ENCODE measurements around the gene CCRL2. TPM values are rescaled to one million over a fixed set of nuclear protein-coding genes. Genes with fewer than 3 reads are reported as not detected.
A peak's percentile ranks its signal among the peaks of the same experiment; 100 is the strongest.

Gene CCRL2
- total and polyA plus RNA-seq, 9 of the 15 experiments (the other 6 are each of a cell fraction or from before 2014, with no cell fraction given), result 3.4 to 5.7 (median 4.0) TPM

DNA sequence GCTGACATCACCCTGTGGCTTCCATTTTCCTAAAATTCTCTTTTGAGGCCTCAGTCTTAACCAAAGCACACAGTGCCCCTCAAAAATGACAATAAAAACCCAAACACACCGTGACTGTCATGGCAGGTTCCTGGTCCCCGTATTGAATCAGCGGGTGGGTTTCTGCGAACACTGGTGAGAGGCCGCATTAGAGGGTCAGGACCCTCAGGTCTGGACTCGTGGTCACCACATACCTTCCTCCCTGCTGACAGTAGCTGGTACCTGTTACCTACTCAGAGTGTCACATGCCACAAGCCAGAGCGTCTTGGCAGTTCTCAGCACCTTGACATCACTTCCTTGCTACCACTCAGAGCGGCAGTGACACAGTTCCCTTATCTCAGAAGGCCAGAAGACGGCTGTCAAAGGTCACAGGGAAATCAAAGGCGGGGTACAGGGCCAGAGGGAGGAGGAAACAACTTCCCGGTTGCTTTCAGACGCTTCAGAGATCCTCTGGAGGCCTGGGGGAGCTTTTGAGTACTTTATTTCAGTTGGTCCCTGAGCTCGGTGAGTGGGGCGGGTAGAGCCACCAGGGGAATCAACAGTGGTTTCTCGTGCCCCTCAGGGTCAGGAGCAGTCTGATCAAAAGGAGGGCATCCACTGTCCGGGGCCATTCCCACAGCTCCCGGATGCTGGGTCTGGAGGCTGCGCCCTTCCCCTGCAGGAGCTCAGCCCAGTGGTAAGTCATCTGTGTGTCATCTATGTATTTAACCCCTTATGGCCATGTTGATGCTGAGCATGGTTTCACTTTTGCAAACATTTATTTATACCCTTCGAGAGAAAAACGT is at the start of gene CCRL2, which contains the start of gene CCR5AS (continued):
- TF ChIP-seq, protein P1, sequence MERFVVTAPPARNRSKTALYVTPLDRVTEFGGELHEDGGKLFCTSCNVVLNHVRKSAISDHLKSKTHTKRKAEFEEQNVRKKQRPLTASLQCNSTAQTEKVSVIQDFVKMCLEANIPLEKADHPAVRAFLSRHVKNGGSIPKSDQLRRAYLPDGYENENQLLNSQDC (CRISPR knock-in tag; IDR thresholded peaks at IDR 0.05), result no peak
- TF ChIP-seq PURB (CRISPR knock-in tag; IDR thresholded peaks at IDR 0.05; ENCODE audit: low read depth), result no peak
- peak; percentile 84 for TF ChIP-seq CCNT2 (IDR thresholded peaks at IDR 0.05; ENCODE audit: borderline replicate concordance, extremely low read depth, insufficient read length, low read depth, low read length)
- TF ChIP-seq, protein P2, sequence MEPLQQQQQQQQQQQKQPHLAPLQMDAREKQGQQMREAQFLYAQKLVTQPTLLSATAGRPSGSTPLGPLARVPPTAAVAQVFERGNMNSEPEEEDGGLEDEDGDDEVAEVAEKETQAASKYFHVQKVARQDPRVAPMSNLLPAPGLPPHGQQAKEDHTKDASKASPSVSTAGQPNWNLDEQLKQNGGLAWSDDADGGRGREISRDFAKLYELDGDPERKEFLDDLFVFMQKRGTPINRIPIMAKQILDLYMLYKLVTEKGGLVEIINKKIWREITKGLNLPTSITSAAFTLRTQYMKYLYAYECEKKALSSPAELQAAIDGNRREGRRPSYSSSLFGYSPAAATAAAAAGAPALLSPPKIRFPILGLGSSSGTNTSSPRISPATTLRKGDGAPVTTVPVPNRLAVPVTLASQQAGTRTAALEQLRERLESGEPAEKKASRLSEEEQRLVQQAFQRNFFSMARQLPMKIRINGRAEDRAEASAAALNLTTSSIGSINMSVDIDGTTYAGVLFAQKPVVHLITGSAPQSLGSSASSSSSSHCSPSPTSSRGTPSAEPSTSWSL (CRISPR knock-in tag; IDR thresholded peaks at IDR 0.05; ENCODE audit: borderline replicate concordance), result no peak
- TF ChIP-seq RB1 (IDR thresholded peaks at IDR 0.05; ENCODE audit: low read depth), result peak; percentile 70; the same call in 1 of the 2 replicates
- TF ChIP-seq ZNF445 (CRISPR knock-in tag; IDR thresholded peaks at IDR 0.05; ENCODE audit: low read depth), result no peak
- TF ChIP-seq, protein P3, sequence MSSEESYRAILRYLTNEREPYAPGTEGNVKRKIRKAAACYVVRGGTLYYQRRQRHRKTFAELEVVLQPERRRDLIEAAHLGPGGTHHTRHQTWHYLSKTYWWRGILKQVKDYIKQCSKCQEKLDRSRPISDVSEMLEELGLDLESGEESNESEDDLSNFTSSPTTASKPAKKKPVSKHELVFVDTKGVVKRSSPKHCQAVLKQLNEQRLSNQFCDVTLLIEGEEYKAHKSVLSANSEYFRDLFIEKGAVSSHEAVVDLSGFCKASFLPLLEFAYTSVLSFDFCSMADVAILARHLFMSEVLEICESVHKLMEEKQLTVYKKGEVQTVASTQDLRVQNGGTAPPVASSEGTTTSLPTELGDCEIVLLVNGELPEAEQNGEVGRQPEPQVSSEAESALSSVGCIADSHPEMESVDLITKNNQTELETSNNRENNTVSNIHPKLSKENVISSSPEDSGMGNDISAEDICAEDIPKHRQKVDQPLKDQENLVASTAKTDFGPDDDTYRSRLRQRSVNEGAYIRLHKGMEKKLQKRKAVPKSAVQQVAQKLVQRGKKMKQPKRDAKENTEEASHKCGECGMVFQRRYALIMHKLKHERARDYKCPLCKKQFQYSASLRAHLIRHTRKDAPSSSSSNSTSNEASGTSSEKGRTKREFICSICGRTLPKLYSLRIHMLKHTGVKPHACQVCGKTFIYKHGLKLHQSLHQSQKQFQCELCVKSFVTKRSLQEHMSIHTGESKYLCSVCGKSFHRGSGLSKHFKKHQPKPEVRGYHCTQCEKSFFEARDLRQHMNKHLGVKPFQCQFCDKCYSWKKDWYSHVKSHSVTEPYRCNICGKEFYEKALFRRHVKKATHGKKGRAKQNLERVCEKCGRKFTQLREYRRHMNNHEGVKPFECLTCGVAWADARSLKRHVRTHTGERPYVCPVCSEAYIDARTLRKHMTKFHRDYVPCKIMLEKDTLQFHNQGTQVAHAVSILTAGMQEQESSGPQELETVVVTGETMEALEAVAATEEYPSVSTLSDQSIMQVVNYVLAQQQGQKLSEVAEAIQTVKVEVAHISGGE (CRISPR knock-in tag; IDR thresholded peaks at IDR 0.05), result peak in 1 of 3 experiments; percentile 70; a peak in 1 of 6 replicates
- TF ChIP-seq, protein P4, sequence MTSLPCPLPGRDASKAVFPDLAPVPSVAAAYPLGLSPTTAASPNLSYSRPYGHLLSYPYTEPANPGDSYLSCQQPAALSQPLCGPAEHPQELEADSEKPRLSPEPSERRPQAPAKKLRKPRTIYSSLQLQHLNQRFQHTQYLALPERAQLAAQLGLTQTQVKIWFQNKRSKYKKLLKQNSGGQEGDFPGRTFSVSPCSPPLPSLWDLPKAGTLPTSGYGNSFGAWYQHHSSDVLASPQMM (CRISPR knock-in tag; IDR thresholded peaks at IDR 0.05), result no peak
- no peak for TF ChIP-seq SP2 (IDR thresholded peaks at IDR 0.05; ENCODE audit: extremely low read depth, low read depth, low read length, poor library complexity, severe bottlenecking)
- TF ChIP-seq ZNF695 (CRISPR knock-in tag; IDR thresholded peaks at IDR 0.05), result no peak; the same call in 1 of the 2 replicates
- TF ChIP-seq ARHGAP35 (IDR thresholded peaks at IDR 0.05; ENCODE audit: partially characterized antibody), result no peak
- TF ChIP-seq, protein P5, sequence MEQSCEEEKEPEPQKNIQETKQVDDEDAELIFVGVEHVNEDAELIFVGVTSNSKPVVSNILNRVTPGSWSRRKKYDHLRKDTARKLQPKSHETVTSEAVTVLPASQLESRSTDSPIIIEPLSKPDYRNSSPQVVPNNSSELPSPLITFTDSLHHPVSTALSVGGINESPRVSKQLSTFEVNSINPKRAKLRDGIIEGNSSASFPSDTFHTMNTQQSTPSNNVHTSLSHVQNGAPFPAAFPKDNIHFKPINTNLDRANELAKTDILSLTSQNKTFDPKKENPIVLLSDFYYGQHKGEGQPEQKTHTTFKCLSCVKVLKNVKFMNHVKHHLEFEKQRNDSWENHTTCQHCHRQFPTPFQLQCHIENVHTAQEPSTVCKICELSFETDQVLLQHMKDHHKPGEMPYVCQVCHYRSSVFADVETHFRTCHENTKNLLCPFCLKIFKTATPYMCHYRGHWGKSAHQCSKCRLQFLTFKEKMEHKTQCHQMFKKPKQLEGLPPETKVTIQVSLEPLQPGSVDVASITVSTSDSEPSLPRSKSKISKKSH (CRISPR knock-in tag; IDR thresholded peaks at IDR 0.05), result no peak
- TF ChIP-seq NFXL1 (CRISPR knock-in tag; IDR thresholded peaks at IDR 0.05), result no peak
- TF ChIP-seq ILF3 (IDR thresholded peaks at IDR 0.05; ENCODE audit: borderline replicate concordance), result no peak
- TF ChIP-seq XRCC3 (IDR thresholded peaks at IDR 0.05), result no peak
- TF ChIP-seq, protein P6, sequence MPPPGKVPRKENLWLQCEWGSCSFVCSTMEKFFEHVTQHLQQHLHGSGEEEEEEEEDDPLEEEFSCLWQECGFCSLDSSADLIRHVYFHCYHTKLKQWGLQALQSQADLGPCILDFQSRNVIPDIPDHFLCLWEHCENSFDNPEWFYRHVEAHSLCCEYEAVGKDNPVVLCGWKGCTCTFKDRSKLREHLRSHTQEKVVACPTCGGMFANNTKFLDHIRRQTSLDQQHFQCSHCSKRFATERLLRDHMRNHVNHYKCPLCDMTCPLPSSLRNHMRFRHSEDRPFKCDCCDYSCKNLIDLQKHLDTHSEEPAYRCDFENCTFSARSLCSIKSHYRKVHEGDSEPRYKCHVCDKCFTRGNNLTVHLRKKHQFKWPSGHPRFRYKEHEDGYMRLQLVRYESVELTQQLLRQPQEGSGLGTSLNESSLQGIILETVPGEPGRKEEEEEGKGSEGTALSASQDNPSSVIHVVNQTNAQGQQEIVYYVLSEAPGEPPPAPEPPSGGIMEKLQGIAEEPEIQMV (tag; conservative IDR thresholded peaks at IDR 0.05; ENCODE audit: low read depth), result peak; percentile 74
- no peak for TF ChIP-seq ASH1L (IDR thresholded peaks at IDR 0.05; ENCODE audit: borderline replicate concordance, low read depth, partially characterized antibody)
